ENCODE measurements around the gene COL6A3. TPM values are rescaled to one million over a fixed set of nuclear protein-coding genes. Genes with fewer than 3 reads are reported as not detected.

COL6A3 gene
- total RNA-seq, 2 experiments from 2014 or later: 1.3 TPM

- H3K27me3 ChIP-seq (ENCODE audit: control insufficient read depth in 1 of 2, insufficient read depth in 2 of 2, low read length in 2 of 2): no peaks in the 10 kb centered on the region
- no peak for TF ChIP-seq CTCF (IDR thresholded peaks at IDR 0.05)
- H3K4me3 ChIP-seq (ENCODE audit: low read length): no peak overlapping the region
- H3K27ac ChIP-seq (ENCODE audit: low read depth in 1 of 2, low read length in 2 of 2): peak overlapping the region; percentile 3 to 22
- H3K36me3 ChIP-seq (ENCODE audit: insufficient read depth, low read length): no peaks in the 10 kb centered on the region
- DNase-seq (peak in 1 of 14 experiments; percentile 34), ATAC-seq (ENCODE audit: poor library complexity) (no peak)
- no peaks in the 10 kb centered on the region for H3K9me3 ChIP-seq (ENCODE audit: control insufficient read depth in 1 of 2, insufficient read depth in 1 of 2, low read length in 2 of 2)
- ChIA-PET POLR2A (interaction anchor here (0.6 to 1.9 kb wide), 7 partner anchors 8 to 1940 kb away, joined by 3 to 12 read pairs (median 4); no protein-coding TSS in a partner anchor), CTCF (interaction anchor here (2.0 to 2.4 kb wide), 2 partner anchors 19 to 34 kb away, joined by 8 to 9 read pairs; no protein-coding TSS in a partner anchor)
- peaks cover 81% of the 10 kb centered on the region for H3K4me1 Mint-ChIP-seq (ENCODE audit: low read depth)
- intact Hi-C loops (cut with DNase I, micrococcal nuclease): loop anchor here in 1 of 2 experiments (2.0 kb wide), 1 partner anchor 16 kb away; no protein-coding TSS in a partner anchor
- H3K4me1 ChIP-seq (ENCODE audit: insufficient read depth, low read length): peaks cover 54% of the 10 kb centered on the region
- H3K9me3 Mint-ChIP-seq: no peaks in the 10 kb centered on the region
- peak overlapping the region; percentile 47 for H3K4me3 Mint-ChIP-seq
- H3K36me3 Mint-ChIP-seq (ENCODE audit: low read depth): no peaks in the 10 kb centered on the region
- H3K27me3 Mint-ChIP-seq: no peaks in the 10 kb centered on the region
- peak overlapping the region; percentile 72 for H3K27ac Mint-ChIP-seq
Observed at GRCh38 chr2:237440819-237441281, 26.9 kb upstream of the COL6A3 start.

GRCh38 chr2:237438080-237438940 is 24.3 kb upstream of the COL6A3 start:
- CTCF ChIA-PET: interaction anchor here (0.6 to 1.4 kb wide), 2 partner anchors 17 to 37 kb away, joined by 3 to 4 read pairs; no protein-coding TSS in a partner anchor
- intact Hi-C loops (cut with DNase I, micrococcal nuclease): loop anchor here in 1 of 2 experiments (10.0 kb wide), 1 partner anchor 236 kb away; no protein-coding TSS in a partner anchor
- Histone ChIP-seq H3K4me1 (ENCODE audit: insufficient read depth, low read length) (peaks cover 80% of the 10 kb centered on the region), H3K27me3 (ENCODE audit: control insufficient read depth in 1 of 2, insufficient read depth in 2 of 2, low read length in 2 of 2) (no peaks in the 10 kb centered on the region), H3K4me3 (ENCODE audit: low read length) (no peak overlapping the region), H3K9me3 (ENCODE audit: control insufficient read depth in 1 of 2, insufficient read depth in 1 of 2, low read length in 2 of 2) (no peaks in the 10 kb centered on the region), H3K36me3 (ENCODE audit: insufficient read depth, low read length) (no peaks in the 10 kb centered on the region), H3K27ac (ENCODE audit: low read depth in 1 of 2, low read length in 2 of 2) (no peak overlapping the region)
- Mint-ChIP-seq H3K27ac (peak overlapping the region; percentile 72), H3K4me1 (ENCODE audit: low read depth) (peaks cover 85% of the 10 kb centered on the region), H3K27me3 (no peaks in the 10 kb centered on the region), H3K36me3 (ENCODE audit: low read depth) (no peaks in the 10 kb centered on the region), H3K4me3 (peak overlapping the region; percentile 14), H3K9me3 (no peaks in the 10 kb centered on the region)
- DNase-seq (no peak), ATAC-seq (ENCODE audit: poor library complexity) (no peak)
- no peak for TF ChIP-seq CTCF (IDR thresholded peaks at IDR 0.05)
- POLR2A ChIA-PET: interaction anchor here (1.2 to 2.2 kb wide), 3 partner anchors 8 to 20 kb away, joined by 3 to 7 read pairs (median 3); no protein-coding TSS in a partner anchor

GRCh38 chr2:237437566-237437965 is 23.6 kb upstream of the COL6A3 start:
- H3K36me3 Mint-ChIP-seq (ENCODE audit: low read depth): no peaks in the 10 kb centered on the region
- no peak overlapping the region for H3K27ac Mint-ChIP-seq
- Histone ChIP-seq H3K27ac (ENCODE audit: low read depth in 1 of 2, low read length in 2 of 2) (no peak overlapping the region), H3K27me3 (ENCODE audit: control insufficient read depth in 1 of 2, insufficient read depth in 2 of 2, low read length in 2 of 2) (no peaks in the 10 kb centered on the region), H3K4me1 (ENCODE audit: insufficient read depth, low read length) (peaks cover 81% of the 10 kb centered on the region), H3K4me3 (ENCODE audit: low read length) (no peak overlapping the region), H3K9me3 (ENCODE audit: control insufficient read depth in 1 of 2, insufficient read depth in 1 of 2, low read length in 2 of 2) (no peaks in the 10 kb centered on the region), H3K36me3 (ENCODE audit: insufficient read depth, low read length) (no peaks in the 10 kb centered on the region)
- intact Hi-C loops (cut with DNase I, micrococcal nuclease): loop anchor here in 1 of 2 experiments (10.0 kb wide), 1 partner anchor 237 kb away; no protein-coding TSS in a partner anchor
- no peak for DNase-seq
- ChIA-PET POLR2A (interaction anchor here (2.2 kb wide), 1 partner anchor 15 kb away, joined by 7 read pairs; no protein-coding TSS in a partner anchor), CTCF (interaction anchor here (0.6 to 1.4 kb wide), 2 partner anchors 16 to 38 kb away, joined by 3 to 4 read pairs; no protein-coding TSS in a partner anchor)
- ATAC-seq (ENCODE audit: poor library complexity): no peak
- no peaks in the 10 kb centered on the region for H3K9me3 Mint-ChIP-seq
- no peak for TF ChIP-seq CTCF (IDR thresholded peaks at IDR 0.05)
- H3K4me1 Mint-ChIP-seq (ENCODE audit: low read depth): peaks cover 85% of the 10 kb centered on the region
- H3K27me3 Mint-ChIP-seq: no peaks in the 10 kb centered on the region
- H3K4me3 Mint-ChIP-seq: no peak overlapping the region
